Caco-2 (cell line): ENCODE measurements around the gene LCA5L. TPM values are rescaled to one million over a fixed set of nuclear protein-coding genes. Genes with fewer than 3 reads are reported as not detected.

Experiments used
- BruUV-seq: library from RNA; stranded (reverse); fragments of 400-500 nt; replicated peaks from 2 replicates; lab custom pipeline; 2021; lab: Mats Ljungman, UMichigan
- CTCF ChIA-PET: fragments of 300-600 bp; sonication (Branson Sonifier 250); formaldehyde crosslinking; loops from one replicate; lab custom pipeline; 2022; ENCODE audit warnings: antibody characterized with exemption; lab: Charles Lee
- POLR2A ChIA-PET: fragments of 300-600 bp; sonication (Branson Sonifier 250); formaldehyde crosslinking; loops from one replicate; lab custom pipeline; 2022; ENCODE audit warnings: antibody characterized with exemption; lab: Charles Lee
- DNase-seq, 2 experiments: peaks; one replicate each; pipeline versions ENCODE4 v3.0.0 to v3.0.0-alpha.2; 2020 to 2022
- H3K27me3 ChIP-seq: replicated peaks from 2 replicates; pipeline ENCODE4 v1.6.0; 2011; ENCODE audit warnings: low read length; ENCODE audit not compliant: control insufficient read depth, insufficient read depth
- H3K36me3 ChIP-seq: 2 replicates; pipeline ENCODE4 v1.5.1; 2011; ENCODE audit warnings: low read length; ENCODE audit not compliant: control insufficient read depth, insufficient read depth
- H3K4me1 ChIP-seq: fragments of 250-450 bp; sonication (Bioruptor Pico); 2 replicates; pipeline ENCODE4 v1.5.1; 2020; ENCODE audit warnings: mild to moderate bottlenecking
- H3K4me3 ChIP-seq: 2 replicates; pipeline ENCODE4 v1.5.1; 2011; ENCODE audit warnings: low read depth, mild to moderate bottlenecking, control low read depth, low read length
- H3K9me3 ChIP-seq: fragments of 250-450 bp; sonication (Bioruptor Pico); 2 replicates; pipeline ENCODE4 v1.5.1; 2020; ENCODE audit warnings: mild to moderate bottlenecking, moderate library complexity
- H3K27ac Mint-ChIP-seq: one replicate; pipeline ENCODE4 v1.8.0; 2022; ENCODE audit warnings: mixed read lengths; ENCODE audit not compliant: unreplicated experiment
- H3K27me3 Mint-ChIP-seq: one replicate; pipeline ENCODE4 v1.8.0; 2022; ENCODE audit warnings: mixed read lengths; ENCODE audit not compliant: insufficient read depth, unreplicated experiment
- H3K36me3 Mint-ChIP-seq: one replicate; pipeline ENCODE4 v1.8.0; 2022; ENCODE audit warnings: mild to moderate bottlenecking, mixed read lengths; ENCODE audit not compliant: insufficient read depth, unreplicated experiment
- H3K4me1 Mint-ChIP-seq: one replicate; pipeline ENCODE4 v1.8.0; 2022; ENCODE audit warnings: low read depth, mixed read lengths; ENCODE audit not compliant: unreplicated experiment
- H3K4me3 Mint-ChIP-seq: one replicate; pipeline ENCODE4 v1.8.0; 2022; ENCODE audit warnings: mild to moderate bottlenecking, moderate library complexity, mixed read lengths; ENCODE audit not compliant: unreplicated experiment
- H3K9me3 Mint-ChIP-seq: one replicate; pipeline ENCODE4 v1.8.0; 2022; ENCODE audit warnings: mixed read lengths; ENCODE audit not compliant: unreplicated experiment
- CTCF ChIP-seq, 2 experiments: fragments of 200-600 bp in 1 of 2; IDR thresholded peaks; 1 replicate in 1 of 2; 2 replicates in 1 of 2; pipeline versions ENCODE4 v1.5.1 to v1.8.0; 2011 to 2022; ENCODE audit warnings: antibody characterized with exemption in 1 of 2, control low read depth in 1 of 2, inconsistent platforms in 1 of 2, low read depth in 1 of 2, low read length in 1 of 2, mild to moderate bottlenecking in 1 of 2, moderate library complexity in 1 of 2; ENCODE audit not compliant: insufficient read depth in 1 of 2, severe bottlenecking in 1 of 2, unreplicated experiment in 1 of 2
- intact Hi-C: fragments of 100-400 bp; cut with micrococcal nuclease; formaldehyde crosslinking; loops from one replicate; pipeline ENCODE4 v1.10.0; 2022; ENCODE audit not compliant: unreplicated experiment
- total RNA-seq: library from RNA; stranded (reverse); gene quantifications from 2 replicates; pipeline ENCODE4 v1.2.3, GENCODE V29; 2022

The LCA5L gene
- total RNA-seq, 1 experiment from 2014 or later = 0.61 TPM

GRCh38 chr21:39461419-39461818 lies 15.8 kb upstream of the LCA5L start:
- POLR2A ChIA-PET = no interaction called here
- no peak for DNase-seq
- no TSS peak for BruUV-seq

GRCh38 chr21:39456665-39457064 lies 11.1 kb upstream of the LCA5L start:
- Mint-ChIP-seq H3K9me3 (no peaks in the 10 kb centered on the region), H3K27me3 (peaks cover 4% of the 10 kb centered on the region), H3K27ac (no peak overlapping the region), H3K36me3 (no peaks in the 10 kb centered on the region), H3K4me3 (no peak overlapping the region), H3K4me1 (peaks cover 7% of the 10 kb centered on the region)
- no peak for DNase-seq
- CTCF ChIA-PET = no interaction called here
- no peaks in the 10 kb centered on the region for H3K27me3 ChIP-seq
- no TSS peak for BruUV-seq
- POLR2A ChIA-PET = no interaction called here
- H3K36me3 ChIP-seq = no peaks in the 10 kb centered on the region
- H3K4me1 ChIP-seq = no peaks in the 10 kb centered on the region
- H3K9me3 ChIP-seq = no peaks in the 10 kb centered on the region
- intact Hi-C loops = no loop called here
- peak in 1 of 2 experiments; percentile 27 for TF ChIP-seq CTCF (IDR thresholded peaks at IDR 0.05; ENCODE audit: insufficient read depth in 1 of 2, low read depth in 1 of 2, low read length in 1 of 2, severe bottlenecking in 1 of 2, unreplicated experiment in 1 of 2)
- no peak overlapping the region for H3K4me3 ChIP-seq

More at GRCh38 chr21:39461419-39461818, 15.8 kb upstream of the LCA5L start:
- H3K27ac Mint-ChIP-seq = no peak overlapping the region
- no peaks in the 10 kb centered on the region for H3K27me3 ChIP-seq
- no peak overlapping the region for H3K4me3 Mint-ChIP-seq
- H3K27me3 Mint-ChIP-seq = no peaks in the 10 kb centered on the region
- no peaks in the 10 kb centered on the region for H3K36me3 ChIP-seq
- no peak for TF ChIP-seq CTCF (IDR thresholded peaks at IDR 0.05; ENCODE audit: insufficient read depth in 1 of 2, low read depth in 1 of 2, low read length in 1 of 2, severe bottlenecking in 1 of 2, unreplicated experiment in 1 of 2)
- no peaks in the 10 kb centered on the region for H3K36me3 Mint-ChIP-seq
- no peaks in the 10 kb centered on the region for H3K4me1 ChIP-seq
- CTCF ChIA-PET = no interaction called here
- no peaks in the 10 kb centered on the region for H3K4me1 Mint-ChIP-seq
- no peaks in the 10 kb centered on the region for H3K9me3 Mint-ChIP-seq
- intact Hi-C loops = no loop called here
- H3K4me3 ChIP-seq = no peak overlapping the region
- H3K9me3 ChIP-seq = no peaks in the 10 kb centered on the region

GRCh38 chr21:39454949-39455668 lies 9.5 kb upstream of the LCA5L start:
- Mint-ChIP-seq H3K4me3 (no peak overlapping the region), H3K4me1 (peaks cover 7% of the 10 kb centered on the region), H3K27me3 (peaks cover 4% of the 10 kb centered on the region), H3K9me3 (no peaks in the 10 kb centered on the region), H3K27ac (no peak overlapping the region), H3K36me3 (no peaks in the 10 kb centered on the region)
- ChIA-PET CTCF (interaction anchor here (1.3 kb wide), 1 partner anchor 13 kb away, joined by 3 read pairs; no protein-coding TSS in a partner anchor), POLR2A (no interaction called here)
- no peaks in the 10 kb centered on the region for H3K9me3 ChIP-seq
- no peaks in the 10 kb centered on the region for H3K36me3 ChIP-seq
- no peak for DNase-seq
- no TSS peak for BruUV-seq
- no peak overlapping the region for H3K4me3 ChIP-seq
- no peaks in the 10 kb centered on the region for H3K4me1 ChIP-seq
- intact Hi-C loops = no loop called here
- no peaks in the 10 kb centered on the region for H3K27me3 ChIP-seq
- TF ChIP-seq CTCF (IDR thresholded peaks at IDR 0.05; ENCODE audit: insufficient read depth in 1 of 2, low read depth in 1 of 2, low read length in 1 of 2, severe bottlenecking in 1 of 2, unreplicated experiment in 1 of 2) = no peak
